ENCODE results near the gene BTBD9.

Gene BTBD9

DNA sequence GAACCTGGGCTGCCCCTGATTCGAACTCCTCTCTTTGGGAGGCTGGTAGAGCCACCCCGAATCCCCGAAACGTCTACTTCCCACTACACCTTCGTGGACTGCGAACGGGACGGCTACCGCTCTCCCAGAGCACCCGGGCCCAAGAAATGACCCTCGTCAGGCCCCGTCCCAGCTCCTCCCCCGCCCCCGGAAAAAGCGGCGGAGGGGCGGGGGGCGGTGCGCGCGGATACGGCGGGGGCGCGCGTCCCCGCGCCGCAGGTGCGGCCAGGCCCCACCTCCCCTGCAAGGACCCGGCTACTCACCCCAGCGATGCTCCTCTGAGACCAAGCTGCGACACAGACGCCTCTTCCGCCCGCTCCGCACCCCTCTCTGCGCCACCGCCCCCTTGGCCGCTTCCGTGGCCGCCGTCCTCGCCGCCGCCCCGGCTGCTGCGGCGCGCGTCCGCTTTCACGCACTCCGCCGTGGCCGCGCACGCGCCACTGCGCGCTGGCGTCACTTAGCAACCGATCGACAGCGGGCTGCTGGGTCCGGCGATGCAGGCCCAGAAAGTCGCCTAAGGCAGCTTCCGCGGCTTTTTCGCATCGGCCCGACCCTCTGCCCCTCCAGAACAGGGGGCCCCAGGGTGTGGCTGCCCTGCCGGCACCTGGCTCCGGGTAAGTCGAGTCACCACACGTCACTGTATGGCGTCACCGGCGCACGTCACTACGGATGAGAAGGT is at the start of gene BTBD9:
Gene BTBD9 (minus strand): TSS at position 432 of the 718 bp plus-strand sequence.
- in situ Hi-C loops (cut with MboI; ENCODE audit: low sequenced_read_pairs) = no loop called here

DNA sequence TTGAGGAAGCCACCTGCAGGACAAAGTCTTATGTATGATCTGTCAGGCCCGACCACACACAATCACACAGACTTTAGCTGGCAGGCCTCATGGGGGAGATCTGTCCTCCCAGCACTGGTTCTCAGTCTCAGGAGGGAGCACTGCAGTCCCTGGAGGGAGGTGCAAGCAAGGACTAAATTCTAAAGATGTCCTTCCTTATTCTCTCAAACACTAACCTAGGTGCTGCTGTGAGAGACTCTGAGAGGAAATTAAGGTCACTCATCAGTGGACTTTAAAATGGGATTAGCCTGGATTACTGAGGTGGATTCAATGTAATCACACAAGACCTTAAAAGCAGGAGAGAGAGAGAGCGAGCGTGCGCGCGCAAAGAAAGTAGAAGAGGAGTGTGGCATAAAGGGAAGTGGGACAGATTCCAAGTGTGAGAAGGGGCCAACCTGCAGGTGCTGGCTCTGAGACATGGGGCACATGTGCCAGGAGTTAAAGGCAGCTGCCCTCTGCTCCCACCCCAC is 48.9 kb upstream of the BTBD9 start:
- in situ Hi-C loops (cut with MboI; ENCODE audit: low sequenced_read_pairs) = no loop called here

- in situ Hi-C loops (cut with MboI; ENCODE audit: low sequenced_read_pairs) = no loop called here
Observed at GRCh38 chr6:38687549-38687948, 47.8 kb upstream of the BTBD9 start.

GRCh38 chr6:38687043-38687353 is 47.3 kb upstream of the BTBD9 start:
- in situ Hi-C loops (cut with MboI; ENCODE audit: low sequenced_read_pairs) = no loop called here

DNA sequence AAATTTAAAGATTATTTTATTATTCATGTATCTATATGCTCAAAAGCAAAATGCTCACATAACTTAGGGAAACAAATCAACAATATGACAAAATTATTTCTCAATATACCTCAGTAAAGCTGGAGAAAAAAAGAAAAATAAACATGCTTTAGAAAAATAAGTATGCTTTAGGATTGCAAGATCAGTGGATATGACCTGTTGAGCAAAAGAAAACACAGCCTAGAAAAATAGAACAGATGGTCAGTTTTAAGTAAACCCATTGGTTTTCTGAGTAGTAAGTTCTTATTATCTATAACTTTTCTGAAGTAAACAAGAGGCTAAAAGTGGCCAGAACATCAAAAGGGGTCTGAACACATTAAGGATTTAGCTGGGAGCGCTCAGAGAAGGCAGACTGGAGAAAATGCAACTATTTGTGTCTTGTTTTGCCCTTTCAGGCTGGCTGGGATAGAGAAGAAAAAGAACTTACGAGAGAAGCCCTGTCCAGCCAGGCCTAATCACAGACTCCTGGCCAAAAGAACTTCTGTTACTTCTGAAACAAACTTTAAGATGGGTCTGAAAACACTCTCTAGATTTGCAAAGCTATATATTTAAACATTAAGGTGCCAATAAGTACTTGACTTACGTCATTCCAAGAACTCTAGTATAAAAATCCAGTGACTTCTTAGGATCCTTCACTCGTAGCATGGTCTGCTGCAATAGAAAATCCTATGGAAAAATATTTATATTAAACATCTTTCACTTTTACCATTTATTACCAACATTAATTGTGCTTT is 46.7 kb upstream of the BTBD9 start:
- in situ Hi-C loops (cut with MboI; ENCODE audit: low sequenced_read_pairs) = no loop called here

GRCh38 chr6:38684904-38685303 is 45.2 kb upstream of the BTBD9 start:
- in situ Hi-C loops (cut with MboI; ENCODE audit: low sequenced_read_pairs) = no loop called here

DNA sequence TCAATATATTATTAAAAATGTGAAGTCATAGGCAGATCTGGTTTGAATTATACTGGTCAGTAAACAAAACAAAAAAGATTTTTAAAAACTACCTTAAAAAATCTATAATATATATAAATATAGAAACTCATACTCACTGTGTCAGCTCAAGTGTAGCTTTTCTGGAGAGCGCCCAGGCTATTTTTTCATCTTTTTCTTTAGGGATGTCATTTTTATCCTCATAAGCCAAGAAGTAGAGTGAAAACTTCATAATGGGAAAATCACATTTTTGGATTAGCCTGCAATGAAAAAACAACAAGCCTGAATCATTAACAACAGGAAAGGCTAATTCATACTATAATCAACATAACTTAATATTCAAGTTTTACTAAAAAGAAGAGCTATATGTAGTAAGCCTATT is 44.5 kb upstream of the BTBD9 start:
- in situ Hi-C loops (cut with MboI; ENCODE audit: low sequenced_read_pairs) = no loop called here

DNA sequence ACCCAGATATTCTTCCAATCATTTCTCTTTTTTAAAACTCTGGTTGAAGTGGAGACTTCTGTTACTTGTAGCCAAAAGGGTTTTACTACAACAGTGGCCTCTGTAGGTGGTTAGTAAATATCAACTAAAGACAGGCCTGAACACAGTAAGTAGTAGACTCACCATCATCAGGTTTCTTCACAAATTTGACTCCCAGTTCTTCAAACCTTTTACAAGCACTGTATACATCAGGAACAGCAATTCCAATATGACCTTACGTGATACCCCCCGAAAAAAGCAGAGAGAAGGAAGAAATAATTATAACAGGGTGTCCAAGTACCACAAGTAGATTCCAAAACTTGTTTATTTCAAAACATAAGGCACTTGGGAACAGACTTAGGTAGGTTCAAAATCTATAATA is 42.1 kb upstream of the BTBD9 start:
- in situ Hi-C loops (cut with MboI; ENCODE audit: low sequenced_read_pairs) = no loop called here

GRCh38 chr6:38679668-38680067 is 39.9 kb upstream of the BTBD9 start:
- in situ Hi-C loops (cut with MboI; ENCODE audit: low sequenced_read_pairs) = no loop called here

DNA sequence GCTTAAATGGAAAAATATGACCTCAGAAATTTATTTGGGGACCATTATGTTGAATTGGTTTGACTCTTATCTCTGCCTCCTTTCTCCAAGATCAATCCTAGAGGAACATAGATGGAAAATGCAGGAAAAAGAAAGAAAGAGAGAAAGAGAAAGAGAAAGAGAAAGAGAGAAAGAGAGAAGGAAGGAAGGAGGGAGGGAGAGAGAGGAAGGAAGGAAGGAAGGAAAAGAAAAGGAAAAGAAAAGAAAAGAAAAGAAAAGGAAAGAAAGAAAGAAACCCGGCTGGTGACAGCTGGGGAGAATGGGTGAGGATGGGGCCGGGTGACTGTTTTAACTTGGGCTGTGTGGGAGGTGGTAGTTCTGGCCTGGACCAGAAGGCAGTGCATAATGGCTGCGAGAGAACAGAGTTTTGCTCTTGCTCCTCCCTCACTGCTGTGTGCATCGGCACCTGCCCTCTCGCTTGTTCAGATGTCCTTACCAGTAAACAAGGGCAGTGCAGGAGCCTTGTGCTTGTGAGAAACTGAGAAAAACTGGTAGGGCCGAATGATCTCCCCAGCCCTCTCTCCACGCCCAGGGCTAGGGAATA is 38.5 kb upstream of the BTBD9 start:
- in situ Hi-C loops (cut with MboI; ENCODE audit: low sequenced_read_pairs) = no loop called here

DNA sequence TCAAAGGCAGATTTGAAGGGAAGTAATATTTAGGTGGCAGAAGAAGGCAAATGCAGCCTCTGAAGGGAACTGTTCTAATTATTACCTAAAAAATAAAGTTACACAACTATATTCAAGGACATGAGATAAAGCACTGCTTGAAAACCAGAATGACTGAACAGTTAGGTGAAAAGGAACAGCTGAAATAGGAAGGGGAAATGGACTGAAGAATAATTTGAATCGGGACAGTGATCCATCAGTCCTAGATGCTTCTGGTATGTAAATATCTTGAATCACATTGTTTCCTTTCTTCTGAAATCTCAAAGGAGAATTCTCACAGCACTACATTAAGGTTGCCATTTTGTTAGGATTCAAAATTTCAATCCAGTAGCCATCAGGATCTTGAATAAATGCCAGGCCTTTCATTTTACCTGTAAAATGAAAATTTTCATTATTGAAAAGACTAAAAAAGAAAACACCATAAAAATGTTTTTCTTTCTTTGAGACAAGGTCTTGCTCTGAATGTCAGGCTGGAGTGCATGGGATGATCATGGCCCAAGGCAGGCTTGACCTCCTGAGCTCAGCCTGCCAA is 37.3 kb upstream of the BTBD9 start:
- in situ Hi-C loops (cut with MboI; ENCODE audit: low sequenced_read_pairs) = no loop called here

- in situ Hi-C loops (cut with MboI; ENCODE audit: low sequenced_read_pairs) = no loop called here
Observed at GRCh38 chr6:38676236-38676973, 36.7 kb upstream of the BTBD9 start.

DNA sequence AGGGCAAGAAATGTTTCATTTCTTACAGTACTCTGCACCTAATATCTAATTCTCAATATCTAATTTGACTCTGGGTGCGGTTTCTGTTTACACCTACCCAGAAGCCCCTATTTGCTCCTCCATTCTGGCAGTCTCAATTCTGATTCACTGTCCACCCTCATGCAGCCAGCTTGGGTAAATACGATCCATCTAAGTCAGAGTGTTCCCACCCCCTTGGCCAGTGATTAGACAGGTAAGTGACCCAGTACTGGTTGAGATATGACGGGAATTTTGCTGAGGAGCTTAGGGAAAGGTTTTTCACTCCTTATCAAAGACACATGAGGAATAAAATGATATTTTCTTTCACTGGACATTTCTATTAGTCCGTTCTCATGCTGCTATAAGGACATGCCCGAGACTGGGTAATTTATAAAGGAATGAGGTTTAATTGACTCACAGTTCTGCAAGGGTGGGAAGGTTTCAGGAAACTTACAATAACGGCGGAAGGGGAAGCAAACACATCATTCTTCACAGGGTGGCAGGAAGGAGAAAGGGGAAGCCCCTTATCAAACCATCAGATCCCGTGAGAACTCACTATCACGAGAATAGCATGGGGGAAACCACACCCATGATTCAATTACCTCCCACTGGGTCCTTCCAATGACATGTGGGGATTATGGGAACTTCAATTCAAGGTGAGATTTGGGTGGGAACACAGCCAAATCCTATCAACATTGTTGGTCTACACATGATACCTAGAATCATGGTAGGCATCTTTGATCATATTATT is 33.9 kb upstream of the BTBD9 start:
- in situ Hi-C loops (cut with MboI; ENCODE audit: low sequenced_read_pairs) = no loop called here

GRCh38 chr6:38671885-38672467 is 32.2 kb upstream of the BTBD9 start:
- in situ Hi-C loops (cut with MboI; ENCODE audit: low sequenced_read_pairs) = no loop called here

- in situ Hi-C loops (cut with MboI; ENCODE audit: low sequenced_read_pairs) = no loop called here
Observed at GRCh38 chr6:38658418-38659167, 18.9 kb upstream of the BTBD9 start.

GRCh38 chr6:38656896-38657295 is 17.2 kb upstream of the BTBD9 start:
- in situ Hi-C loops (cut with MboI; ENCODE audit: low sequenced_read_pairs) = no loop called here

GRCh38 chr6:38654263-38654662 is 14.5 kb upstream of the BTBD9 start:
- in situ Hi-C loops (cut with MboI; ENCODE audit: low sequenced_read_pairs) = no loop called here

- in situ Hi-C loops (cut with MboI; ENCODE audit: low sequenced_read_pairs) = no loop called here
Observed at GRCh38 chr6:38651121-38651784, 11.5 kb upstream of the BTBD9 start.
